ENCODE data around the gene ACTG2. TPM values are rescaled to one million over a fixed set of nuclear protein-coding genes. Genes with fewer than 3 reads are reported as not detected.

ACTG2 gene
- total RNA-seq, result 2.3 and 4.5 TPM in 2 replicates

GRCh38 chr2:73892631-73893329, at the start of gene ACTG2:
ACTG2 (plus strand) TSS chr2:73893008; CDS start chr2:73901312, 8,304 bp downstream.

GRCh38 chr2:73926493-73927327, 33.9 kb downstream of the ACTG2 start, which contains the start of gene DGUOK:
DGUOK (plus strand) TSS chr2:73926880; CDS start chr2:73926911, 31 bp downstream.

Other genes starting within 250 kb of the ACTG2 start
- gene TPRKB, start 155.7 kb upstream of the ACTG2 start, total RNA-seq, result 35.1 and 36.7 TPM in 2 replicates
- 44.3 and 45.9 TPM in 2 replicates for gene DUSP11, start 112.9 kb upstream of the ACTG2 start, total RNA-seq
- gene C2orf78, start 108.8 kb upstream of the ACTG2 start, total RNA-seq, result not detected in 2 replicates
- 31.4 and 49.6 TPM in 2 replicates for gene STAMBP, start 64.0 kb upstream of the ACTG2 start, total RNA-seq
- 78.9 and 84.6 TPM in 2 replicates for gene DGUOK, start 33.9 kb downstream of the ACTG2 start, total RNA-seq
- gene TET3, start 91.9 kb downstream of the ACTG2 start, total RNA-seq, result 8.2 and 10.8 TPM in 2 replicates